Limb (tissue), 2 donors: Measurements from ENCODE around the gene EPHA3.

Experiments used
- DNase-seq, 2 donors: peaks; one replicate each; pipeline ENCODE4 v3.0.0-alpha.2; 2016; ENCODE audit errors: extremely low spot score in 2 of 2

Gene EPHA3

GRCh38 chr3:89227634-89228033, 120.2 kb downstream of the EPHA3 start:
- no peak for DNase-seq

DNA sequence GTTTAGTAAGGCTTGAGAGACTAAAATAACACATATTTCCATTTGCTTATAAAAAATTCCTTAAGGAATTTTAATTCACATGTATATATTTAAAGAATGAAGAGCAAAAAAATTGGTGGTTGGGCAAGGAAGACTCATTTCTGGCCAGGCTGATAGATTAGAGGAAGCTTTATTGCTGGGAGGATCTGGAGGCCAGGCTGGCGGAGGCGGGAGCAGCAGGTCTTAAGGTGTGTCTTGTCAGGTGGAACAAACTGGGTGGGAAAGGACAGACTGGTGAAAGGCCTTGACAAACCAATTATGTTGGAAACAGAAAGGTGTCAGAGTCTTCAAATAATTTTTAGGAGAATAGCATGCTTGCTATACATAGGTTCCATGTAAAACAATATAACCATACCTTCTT, 124.7 kb downstream of the EPHA3 start:
- DNase-seq: no peak

DNA sequence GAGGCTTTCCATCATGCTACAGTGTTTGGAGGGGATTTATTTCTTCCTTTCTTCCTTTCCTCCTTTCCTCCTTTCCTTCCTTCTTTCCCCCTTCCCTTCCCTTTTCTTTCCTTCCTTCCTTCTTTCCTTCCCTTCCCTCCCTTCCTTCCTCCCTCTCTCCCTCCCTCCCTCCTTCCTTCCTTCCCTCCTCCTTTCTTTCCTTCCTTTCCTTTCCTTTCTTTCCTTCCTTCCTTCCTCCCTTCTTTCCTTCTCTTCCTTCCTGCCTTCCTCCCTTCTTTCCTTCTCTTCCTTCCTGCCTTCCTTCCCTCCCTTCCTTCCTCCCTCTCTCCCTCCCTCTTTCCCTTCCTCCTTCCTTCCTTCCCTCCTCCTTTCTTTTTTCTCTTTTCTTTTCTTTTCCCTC, 127.2 kb downstream of the EPHA3 start:
- DNase-seq: no peak

- DNase-seq: no peak
These were observed 131.4 kb downstream of the EPHA3 start for GRCh38 chr3:89238846-89239245.

- no peak for DNase-seq
These were observed 132.4 kb downstream of the EPHA3 start for GRCh38 chr3:89239774-89240173.

- no peak for DNase-seq
These were observed 138.2 kb downstream of the EPHA3 start for GRCh38 chr3:89245612-89246011.

DNA sequence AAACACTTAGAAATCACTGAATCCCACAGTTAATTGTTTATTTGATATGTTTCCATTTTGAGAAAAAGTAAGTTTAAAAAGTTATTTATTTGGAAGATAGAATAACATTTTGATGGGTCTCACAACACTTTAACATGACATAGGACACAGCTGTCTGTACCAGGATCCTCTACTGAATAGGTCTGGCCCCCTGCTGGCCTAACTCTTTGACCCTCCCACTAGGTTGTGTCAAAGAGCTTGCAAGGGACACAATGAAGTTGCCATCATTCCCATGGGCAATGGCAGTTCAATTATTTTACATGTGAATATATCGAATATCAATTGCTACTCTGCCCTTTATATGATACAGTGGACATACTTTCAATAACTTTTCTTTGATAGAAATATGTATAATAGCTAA, 138.9 kb downstream of the EPHA3 start:
- no peak for DNase-seq

- DNase-seq: no peak
These were observed 143.3 kb downstream of the EPHA3 start for GRCh38 chr3:89250742-89251141.

DNA sequence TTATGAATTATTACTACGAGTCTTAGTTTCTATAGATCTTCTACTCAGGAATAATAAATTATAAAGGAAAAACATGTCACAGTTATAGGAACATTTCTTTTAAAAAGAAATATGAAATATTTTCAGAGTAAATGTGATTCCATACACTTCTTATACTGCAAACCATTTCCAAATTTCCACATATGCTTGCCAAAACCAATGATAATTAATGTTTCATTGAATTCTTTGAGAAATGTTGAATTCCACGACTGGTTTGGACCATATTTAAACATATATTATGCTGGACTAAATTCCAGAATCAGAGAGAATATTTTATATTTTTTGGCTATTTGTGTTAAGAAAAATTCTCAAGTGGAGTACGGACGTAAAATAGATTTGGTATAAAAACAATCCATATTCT, 144.6 kb downstream of the EPHA3 start:
- no peak for DNase-seq

GRCh38 chr3:89252860-89253259, 145.4 kb downstream of the EPHA3 start:
- DNase-seq: no peak

- DNase-seq: no peak
These were observed 149.0 kb downstream of the EPHA3 start for GRCh38 chr3:89256395-89256794.

GRCh38 chr3:89256882-89257281, 149.5 kb downstream of the EPHA3 start:
- no peak for DNase-seq

DNA sequence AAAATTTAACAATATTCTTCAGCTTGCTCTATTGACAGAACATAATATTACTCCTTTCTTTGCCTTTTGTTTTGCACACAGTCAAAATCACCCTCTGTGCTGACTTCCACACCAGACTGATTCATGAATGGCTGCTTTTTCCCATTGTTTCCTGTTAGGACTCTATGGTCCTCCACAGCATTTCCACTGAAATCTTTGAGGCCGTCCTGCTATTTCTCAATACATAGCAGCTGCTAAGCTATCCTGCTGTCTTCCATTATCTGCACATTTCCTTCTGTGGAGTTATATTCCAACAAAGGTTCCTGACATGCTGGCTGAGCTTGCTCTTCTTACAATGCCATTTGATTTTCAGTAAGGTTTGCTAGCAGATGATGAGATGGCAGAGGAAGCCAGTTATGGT, 153.3 kb downstream of the EPHA3 start:
- DNase-seq: no peak

GRCh38 chr3:89261673-89262072, 154.3 kb downstream of the EPHA3 start:
- DNase-seq: no peak

GRCh38 chr3:89262309-89262929, 155.0 kb downstream of the EPHA3 start:
- no peak for DNase-seq

DNA sequence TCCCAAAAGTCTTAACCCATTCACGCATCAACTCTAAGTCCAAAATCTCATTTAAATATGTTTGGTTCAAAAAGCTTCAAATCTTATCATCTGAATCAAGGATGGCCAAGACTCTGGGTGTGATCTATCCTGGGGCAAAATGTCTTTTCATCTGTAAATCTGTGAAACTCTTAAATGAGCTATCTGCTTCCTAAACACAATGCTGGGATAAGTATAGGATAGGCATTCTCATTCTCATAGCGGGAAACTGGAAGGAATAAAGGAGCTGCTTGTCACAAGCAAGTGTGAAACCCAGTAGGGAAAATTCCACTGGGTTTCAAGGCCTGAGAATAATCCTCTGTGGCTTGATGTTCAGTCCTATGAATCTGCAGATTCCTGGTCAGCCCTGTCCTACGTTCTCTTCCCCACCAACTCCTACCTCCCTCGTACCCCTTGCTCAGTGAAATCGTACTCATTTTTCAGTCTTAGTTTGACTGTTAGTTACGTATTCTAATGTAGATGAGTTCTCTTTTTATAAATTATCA, 156.7 kb downstream of the EPHA3 start:
- no peak for DNase-seq

GRCh38 chr3:89266074-89266473, 158.7 kb downstream of the EPHA3 start:
- no peak for DNase-seq

DNA sequence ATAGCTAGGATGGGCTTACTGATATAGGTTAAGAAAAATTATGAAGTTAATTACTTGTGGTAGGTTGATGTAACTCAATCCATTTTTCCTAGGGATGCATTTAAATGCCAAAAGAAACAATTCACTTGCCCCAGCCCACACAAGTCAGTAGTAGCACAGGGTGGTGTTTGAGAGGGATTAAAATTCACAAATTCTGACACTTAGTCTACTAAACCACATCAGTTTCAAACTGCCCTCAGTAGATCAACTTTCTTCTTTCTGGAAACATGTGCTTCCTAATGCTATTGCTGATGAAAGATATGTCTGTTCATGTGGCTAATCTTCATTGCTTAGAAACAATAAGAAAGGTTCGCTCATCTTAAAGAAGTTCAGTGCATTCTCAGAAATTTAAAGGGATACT, 160.6 kb downstream of the EPHA3 start:
- no peak for DNase-seq

- DNase-seq: no peak
These were observed 162.8 kb downstream of the EPHA3 start for GRCh38 chr3:89270201-89270600.

- DNase-seq: no peak
These were observed 167.6 kb downstream of the EPHA3 start for GRCh38 chr3:89275001-89275400.

DNA sequence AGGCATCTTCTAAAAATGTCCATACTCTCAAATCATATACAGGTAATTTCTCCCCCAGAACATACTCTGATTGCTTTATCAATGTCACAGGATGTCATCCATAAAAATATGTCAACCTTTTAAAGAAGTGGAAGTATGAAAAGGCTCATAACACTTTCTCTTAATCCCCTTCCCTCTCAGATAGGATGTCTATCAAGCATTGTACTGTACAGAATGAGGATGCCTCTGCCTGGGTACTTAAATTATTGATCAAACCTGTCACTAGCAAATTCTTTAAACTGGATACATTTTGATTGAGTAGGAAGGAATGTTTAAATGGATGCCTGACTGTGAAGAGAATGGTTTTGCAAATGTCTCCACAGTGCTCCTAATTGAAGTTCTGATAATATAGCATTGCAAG, 168.7 kb downstream of the EPHA3 start:
- DNase-seq: no peak

DNA sequence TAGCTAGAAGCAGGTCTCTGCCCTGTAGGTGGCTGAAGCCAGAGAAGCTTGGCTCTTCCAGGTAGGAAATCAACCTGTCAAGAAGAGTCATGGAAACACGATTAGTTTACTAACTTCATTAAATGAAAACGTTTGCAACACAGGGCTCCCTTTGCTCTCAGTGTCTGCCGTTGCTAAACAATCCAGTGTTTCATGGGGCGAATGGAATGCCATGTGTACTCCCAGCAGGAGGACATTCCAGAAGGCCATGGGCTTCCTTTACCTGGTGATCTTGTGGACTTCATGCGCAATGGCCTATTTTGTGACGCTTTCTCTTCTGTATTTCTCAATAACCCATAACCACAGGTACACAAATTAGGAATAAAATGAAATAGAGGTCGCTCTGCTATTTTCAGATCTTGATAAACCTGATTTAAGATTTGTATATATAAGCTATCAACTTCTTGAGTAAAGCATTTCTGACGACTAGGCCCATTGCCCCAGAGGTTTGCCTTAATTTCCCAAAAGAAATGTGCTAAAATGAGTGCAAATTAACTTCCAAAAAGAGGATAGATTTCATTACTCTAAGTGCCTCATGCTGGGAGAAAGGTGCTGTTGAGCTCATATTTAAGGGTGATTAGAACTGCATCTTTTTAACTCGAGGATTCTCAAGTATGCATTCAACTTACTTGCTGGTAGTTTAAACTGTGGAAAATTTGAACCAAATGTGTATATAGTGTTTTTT, 171.0 kb downstream of the EPHA3 start:
- no peak for DNase-seq

GRCh38 chr3:89280301-89280700, 172.9 kb downstream of the EPHA3 start:
- DNase-seq: no peak
